HFF-Myc (cell line): ENCODE results near the gene ZMIZ1.

Experiments
- DNase-seq: peaks from one replicate; pipeline ENCODE4 v3.0.0-alpha.2; 2011; ENCODE audit warnings: low read depth; ENCODE audit errors: extremely low read depth
- H3K4me3 ChIP-seq: replicated peaks from 2 replicates; pipeline ENCODE4 v1.5.1; 2011; ENCODE audit warnings: low read depth, mild to moderate bottlenecking, control low read depth, low read length
- CTCF ChIP-seq: IDR thresholded peaks from 2 replicates; pipeline ENCODE4 v1.5.1; 2012; ENCODE audit warnings: mild to moderate bottlenecking, low read depth, low read length, control low read depth; ENCODE audit errors: missing control alignments

ZMIZ1 gene

GRCh38 chr10:79223091-79224048 lies 154.6 kb downstream of the ZMIZ1 start:
- TF ChIP-seq CTCF, result no peak
- DNase-seq, result no peak
- H3K4me3 ChIP-seq, result no peak overlapping the region

GRCh38 chr10:79224263-79224949 lies 155.6 kb downstream of the ZMIZ1 start:
- no peak overlapping the region for H3K4me3 ChIP-seq
- no peak for TF ChIP-seq CTCF
- DNase-seq, result no peak

GRCh38 chr10:79224992-79225391 lies 156.2 kb downstream of the ZMIZ1 start:
- no peak for TF ChIP-seq CTCF
- H3K4me3 ChIP-seq, result no peak overlapping the region
- no peak for DNase-seq

- no peak for TF ChIP-seq CTCF
Measured at GRCh38 chr10:79226391-79227245, 157.9 kb downstream of the ZMIZ1 start.

GRCh38 chr10:79229071-79229541 lies 160.3 kb downstream of the ZMIZ1 start:
- no peak for TF ChIP-seq CTCF
- H3K4me3 ChIP-seq, result no peak overlapping the region
- DNase-seq, result no peak

More at GRCh38 chr10:79226391-79227245, 157.9 kb downstream of the ZMIZ1 start:
- no peak overlapping the region for H3K4me3 ChIP-seq
- no peak for DNase-seq

- no peak for DNase-seq
- TF ChIP-seq CTCF, result no peak
- H3K4me3 ChIP-seq, result no peak overlapping the region
Measured at GRCh38 chr10:79229830-79230327, 161.1 kb downstream of the ZMIZ1 start.
